ENCODE results near the gene LPCAT1.

The LPCAT1 gene

GRCh38 chr5:1555011-1555807, 31.4 kb upstream of the LPCAT1 start:
- DNase-seq (ENCODE audit: low spot score): no peak

DNA sequence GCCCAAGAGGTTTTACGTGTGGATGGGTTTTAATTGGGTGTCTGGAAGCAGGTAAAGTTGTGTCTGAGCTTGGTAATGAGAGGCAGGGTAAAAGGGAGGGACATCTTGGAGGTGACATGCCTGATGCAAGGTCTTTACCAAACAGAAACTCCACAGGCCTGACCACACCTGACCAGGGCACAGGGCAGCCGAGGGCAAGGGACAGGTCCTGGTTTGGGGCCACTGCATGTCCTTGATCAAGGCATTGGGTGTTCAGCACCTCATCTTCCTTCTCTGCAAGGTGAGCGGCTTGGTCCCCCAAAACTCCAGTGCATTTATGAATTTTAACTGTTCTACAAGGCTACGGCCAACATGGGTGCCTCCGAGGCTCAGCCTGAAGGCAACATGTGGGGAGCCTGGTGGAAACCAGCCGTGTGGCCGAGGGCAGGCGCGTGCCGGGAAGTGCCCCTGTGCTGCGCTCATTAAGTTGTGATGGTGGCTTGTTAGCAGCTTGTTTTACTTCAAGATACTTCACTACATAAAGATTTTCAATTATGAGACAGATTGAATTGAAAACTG, 30.7 kb upstream of the LPCAT1 start:
- DNase-seq (ENCODE audit: low spot score): no peak

- DNase-seq (ENCODE audit: low spot score): no peak
These were observed 30.0 kb upstream of the LPCAT1 start for GRCh38 chr5:1553539-1554409.

- no peak for DNase-seq (ENCODE audit: low spot score)
These were observed 28.9 kb upstream of the LPCAT1 start for GRCh38 chr5:1552521-1553255.

DNA sequence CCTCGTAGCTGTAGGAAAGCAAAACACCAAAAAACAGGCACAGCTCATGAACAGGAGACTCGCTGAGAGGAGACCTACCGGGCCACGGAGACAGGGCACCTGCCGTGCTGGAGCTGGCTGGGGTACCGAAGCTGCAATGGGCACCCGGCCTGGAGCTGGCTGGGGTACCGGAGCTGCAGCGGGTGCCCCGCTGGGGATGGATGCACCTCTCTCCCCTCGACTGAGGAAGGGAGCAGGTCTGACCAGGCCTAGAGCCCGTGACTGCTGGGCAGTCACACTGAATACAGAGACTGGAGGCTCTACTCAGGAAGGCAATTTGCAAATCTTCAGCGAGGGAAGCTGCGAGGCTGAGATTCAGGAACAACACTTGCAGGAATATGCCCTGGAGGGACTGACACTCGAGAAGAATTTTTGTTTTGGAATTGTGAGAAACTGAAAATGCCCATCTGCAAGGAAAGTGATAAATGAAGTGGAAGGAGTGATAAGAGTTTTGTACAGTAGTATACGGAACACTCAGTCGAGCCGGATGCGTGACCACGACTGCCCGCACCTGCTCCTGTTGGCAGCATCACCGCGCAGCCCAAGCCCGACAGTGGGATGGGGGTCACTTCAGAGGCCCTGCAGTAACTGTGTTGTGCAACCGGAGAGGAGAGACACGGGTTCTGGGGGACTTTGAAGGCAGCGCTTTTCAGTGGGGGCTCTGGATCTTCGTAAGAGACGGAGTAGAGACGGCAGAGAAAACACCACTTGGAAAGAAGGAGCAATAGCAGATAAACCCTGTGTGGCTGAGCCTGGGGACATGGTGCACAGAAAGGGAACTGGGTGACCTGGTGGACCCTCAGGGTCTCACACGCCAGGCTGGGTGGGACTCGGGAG, 27.9 kb upstream of the LPCAT1 start:
- no peak for DNase-seq (ENCODE audit: low spot score)

GRCh38 chr5:1550287-1551076, 26.7 kb upstream of the LPCAT1 start:
- DNase-seq (ENCODE audit: low spot score): no peak

DNA sequence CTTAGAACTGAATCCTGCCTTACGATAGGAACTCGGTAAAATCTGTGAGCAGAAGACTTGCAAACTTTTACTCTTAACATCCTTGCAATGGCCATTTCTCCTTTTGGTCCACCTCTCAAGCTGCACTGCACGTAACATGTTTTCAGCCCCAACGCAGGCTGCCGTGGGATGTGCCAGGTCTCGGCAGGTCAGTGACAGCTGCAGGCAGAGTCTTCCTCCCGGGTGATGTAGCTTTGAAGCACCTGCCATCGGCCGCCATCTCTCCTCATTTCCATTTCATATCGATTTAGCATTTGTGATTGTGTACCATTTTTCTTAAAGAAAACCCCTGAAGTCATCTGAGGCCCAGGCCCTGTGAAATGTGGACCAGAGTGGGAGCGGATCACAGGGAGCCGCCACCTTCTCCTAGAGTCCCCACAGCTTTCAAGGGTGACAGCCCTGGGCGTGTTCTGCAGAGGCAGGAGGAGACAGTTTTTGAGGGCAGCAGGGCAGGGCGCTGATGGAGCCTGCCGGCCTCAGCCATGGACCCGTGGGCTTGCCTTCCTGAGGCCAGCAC, 25.8 kb upstream of the LPCAT1 start:
- DNase-seq (ENCODE audit: low spot score): no peak

GRCh38 chr5:1548702-1549474, 25.1 kb upstream of the LPCAT1 start:
- no peak for DNase-seq (ENCODE audit: low spot score)

- no peak for DNase-seq (ENCODE audit: low spot score)
These were observed 23.9 kb upstream of the LPCAT1 start for GRCh38 chr5:1547655-1548054.

GRCh38 chr5:1547236-1547635, 23.5 kb upstream of the LPCAT1 start:
- DNase-seq (ENCODE audit: low spot score): no peak

- no peak for DNase-seq (ENCODE audit: low spot score)
These were observed 22.8 kb upstream of the LPCAT1 start for GRCh38 chr5:1546556-1546955.

DNA sequence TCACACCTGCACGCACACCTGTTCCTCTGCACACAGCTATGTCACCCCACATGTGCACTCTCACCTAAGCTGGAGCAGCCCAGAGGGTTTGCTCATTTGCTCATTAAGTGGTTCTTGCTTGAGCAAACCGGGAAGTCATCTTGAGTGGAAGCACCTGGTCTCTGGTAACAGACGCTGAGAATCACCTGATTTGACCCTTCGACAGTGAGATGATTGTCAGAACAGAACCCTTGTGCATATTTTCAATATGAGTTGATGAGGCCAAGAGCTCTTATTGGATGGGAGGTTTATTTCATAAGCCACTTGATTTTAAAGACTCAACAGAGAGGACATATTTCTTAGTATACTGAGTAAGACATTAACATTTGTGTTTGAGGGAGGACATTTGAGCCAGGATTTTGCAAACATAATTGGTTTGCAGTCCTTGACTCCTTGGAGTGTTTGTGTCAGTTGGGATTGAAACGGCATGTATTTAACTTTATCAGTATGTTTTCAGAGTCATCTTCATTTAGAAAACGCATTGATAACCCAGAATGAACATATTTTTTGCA, 22.1 kb upstream of the LPCAT1 start:
- DNase-seq (ENCODE audit: low spot score): no peak

DNA sequence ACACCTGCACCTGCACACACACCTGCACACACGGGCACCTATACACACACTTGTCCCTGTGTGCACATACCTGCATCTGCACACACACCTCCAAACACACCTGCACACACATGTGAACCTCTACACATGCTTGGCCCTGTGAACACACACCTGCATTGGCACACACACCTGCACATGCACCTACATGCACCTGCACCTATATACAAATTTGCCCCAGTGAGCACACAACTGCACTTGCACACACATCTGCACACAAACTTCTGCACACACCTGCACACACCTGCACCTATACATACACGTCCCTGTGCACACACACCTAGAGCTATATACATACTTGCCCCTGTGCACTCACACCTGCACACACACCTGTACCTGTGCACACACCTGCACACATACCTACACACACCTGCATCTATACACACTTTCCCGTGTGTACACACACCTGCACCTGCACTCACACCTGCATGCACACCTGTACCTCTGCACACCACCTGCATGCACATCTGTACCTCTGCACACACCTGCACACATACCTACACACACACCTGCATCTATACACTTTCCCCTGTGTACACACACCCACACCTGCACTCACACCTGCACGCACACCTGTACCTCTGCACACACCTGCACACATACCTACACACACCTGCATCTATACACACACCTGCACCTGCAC, 21.5 kb upstream of the LPCAT1 start:
- no peak for DNase-seq (ENCODE audit: low spot score)

DNA sequence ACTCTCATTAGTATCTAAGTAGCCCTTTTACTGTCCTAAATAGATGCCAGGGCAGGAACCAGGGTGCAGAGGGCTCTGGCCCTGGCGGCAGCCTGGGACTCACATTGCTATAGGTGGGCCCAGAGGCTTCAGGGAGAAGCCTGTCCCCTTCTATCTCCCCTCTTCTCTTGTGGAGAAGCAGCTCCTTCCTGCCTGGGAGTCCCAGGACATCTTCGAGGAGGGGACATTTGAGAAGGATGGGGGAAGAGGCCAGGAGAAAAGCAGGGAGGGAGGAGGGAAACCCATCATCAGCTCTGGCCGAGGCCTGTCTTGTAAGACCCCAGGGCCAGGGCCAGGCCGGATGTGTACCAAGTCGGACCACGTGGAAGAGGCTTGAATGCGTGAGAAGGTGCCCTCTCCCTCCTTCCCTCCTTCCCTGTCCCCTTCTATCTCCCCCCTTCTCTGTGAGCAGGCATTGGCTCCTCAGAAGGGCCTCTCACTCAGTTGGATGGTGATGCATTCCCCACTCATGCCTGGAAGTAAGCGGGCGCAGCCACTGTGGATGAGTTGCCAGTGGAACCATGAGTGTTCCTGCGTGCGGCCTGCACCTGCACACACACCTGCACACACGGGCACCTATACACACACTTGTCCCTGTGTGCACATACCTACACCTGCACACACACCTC, 20.7 kb upstream of the LPCAT1 start:
- no peak for DNase-seq (ENCODE audit: low spot score)

- DNase-seq (ENCODE audit: low spot score): no peak
These were observed 19.9 kb upstream of the LPCAT1 start for GRCh38 chr5:1543398-1544293.

GRCh38 chr5:1542781-1543180, 19.0 kb upstream of the LPCAT1 start:
- no peak for DNase-seq (ENCODE audit: low spot score)
